HG02943 (cell line): ENCODE data around the gene SLC10A7.

Experiments used
- ATAC-seq: cut with Tn5 transposase; IDR thresholded peaks from one replicate; pipeline ENCODE4 v1.9.1; 2021; ENCODE audit warnings: mild to moderate bottlenecking, low read depth, moderate library complexity; ENCODE audit not compliant: unreplicated experiment

The SLC10A7 gene

DNA sequence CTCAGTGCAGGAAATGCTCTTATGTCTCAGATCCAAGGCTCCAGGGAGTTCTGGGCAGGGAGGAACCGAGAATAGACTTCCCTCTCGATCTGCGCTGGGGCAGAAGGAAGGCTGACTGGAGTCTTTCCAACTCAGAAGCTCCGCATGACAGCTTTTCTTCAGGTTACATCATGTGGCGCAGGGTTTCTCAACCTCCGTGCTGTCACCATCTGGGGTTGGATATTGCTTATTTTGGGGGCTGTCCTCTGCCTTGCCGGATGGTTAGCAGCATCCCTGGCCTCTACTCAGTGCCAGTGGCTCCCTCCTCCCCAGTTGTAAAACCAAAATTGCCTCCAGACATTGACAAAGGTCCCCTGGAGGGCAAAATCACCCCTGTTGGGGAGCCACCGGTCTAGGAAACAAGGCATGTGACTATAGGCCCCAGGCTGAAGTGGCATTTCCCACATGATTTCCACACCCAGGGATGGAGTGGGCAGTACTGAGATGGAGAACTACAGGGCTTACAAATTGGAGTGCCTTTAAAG lies 286.0 kb downstream of the SLC10A7 start:
- no peak for ATAC-seq

DNA sequence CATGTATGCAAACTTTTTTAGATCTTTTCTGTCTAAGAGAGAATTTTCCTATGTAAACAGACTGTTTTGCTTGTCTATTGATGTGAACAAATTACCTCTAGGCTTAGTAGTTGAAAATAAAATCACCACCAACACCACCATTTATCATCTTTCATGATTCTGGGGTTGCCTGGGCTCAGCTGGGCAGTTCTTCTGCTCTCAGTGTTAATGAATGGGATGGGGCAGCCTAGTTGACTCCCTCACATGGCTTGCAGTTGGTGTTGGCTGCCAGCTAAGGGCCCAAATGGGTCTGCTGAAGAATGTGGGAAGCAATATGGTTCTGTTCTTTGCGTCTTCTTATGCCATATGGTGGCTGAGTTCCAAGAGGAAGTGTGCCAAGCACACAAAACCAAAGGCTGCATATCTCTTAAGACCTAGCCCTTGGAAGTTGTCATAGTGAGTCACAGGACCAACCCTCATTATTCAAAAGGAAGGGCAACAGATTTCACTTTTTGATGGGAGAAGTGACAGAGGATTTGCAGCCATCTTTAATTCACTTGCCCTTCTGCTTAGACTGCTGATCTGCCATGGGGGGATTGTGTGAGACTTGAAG lies 289.5 kb downstream of the SLC10A7 start:
- ATAC-seq = no peak

DNA sequence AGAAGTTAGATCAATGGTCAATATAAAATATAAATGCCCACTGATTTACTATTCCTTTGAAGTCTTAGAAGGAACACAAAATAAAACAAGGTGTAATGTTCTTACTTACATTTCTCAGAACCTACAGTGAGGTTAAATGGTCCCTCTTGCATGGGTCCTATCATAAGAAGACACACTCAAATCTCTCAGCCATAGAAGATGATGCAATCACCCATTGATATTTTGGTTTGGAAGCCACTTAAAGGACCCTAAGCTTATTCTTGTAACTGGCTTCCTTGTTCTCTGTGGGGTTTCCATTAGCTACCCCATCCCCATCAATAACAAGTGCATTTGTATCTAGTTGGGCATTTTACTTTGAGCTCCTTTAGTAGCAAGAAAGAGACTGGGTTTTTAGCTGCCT lies 292.3 kb downstream of the SLC10A7 start:
- no peak for ATAC-seq

DNA sequence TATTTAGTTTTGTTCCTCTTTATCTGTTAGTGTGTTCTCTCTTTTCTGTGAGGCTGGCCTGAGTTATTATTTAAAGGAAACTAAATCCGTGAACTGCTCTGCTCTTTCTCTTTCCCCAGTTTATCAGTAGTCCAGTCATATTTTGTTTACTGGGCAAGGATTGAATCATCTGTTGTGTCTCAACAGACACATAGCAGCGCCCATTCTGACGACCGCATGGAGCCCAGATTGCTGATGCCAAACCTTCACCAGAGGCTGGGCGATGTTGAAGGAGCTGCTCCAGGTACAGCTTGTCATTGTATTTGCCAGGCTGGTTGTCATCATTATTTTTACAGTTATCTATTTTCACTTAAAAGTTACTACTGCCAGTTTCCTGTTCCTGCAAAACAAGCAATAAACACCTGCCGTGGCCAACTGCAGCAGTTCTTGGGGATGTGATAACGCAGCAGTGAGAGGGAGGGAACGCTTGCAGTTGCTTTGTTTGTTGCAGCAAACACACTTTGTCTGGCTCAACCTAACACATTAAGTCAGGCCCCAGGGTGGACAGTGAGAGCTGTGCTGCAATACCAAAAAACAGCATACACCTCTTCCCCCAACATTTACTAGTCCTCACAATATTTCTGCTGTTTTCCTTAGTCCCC lies 297.3 kb downstream of the SLC10A7 start:
- ATAC-seq = no peak

DNA sequence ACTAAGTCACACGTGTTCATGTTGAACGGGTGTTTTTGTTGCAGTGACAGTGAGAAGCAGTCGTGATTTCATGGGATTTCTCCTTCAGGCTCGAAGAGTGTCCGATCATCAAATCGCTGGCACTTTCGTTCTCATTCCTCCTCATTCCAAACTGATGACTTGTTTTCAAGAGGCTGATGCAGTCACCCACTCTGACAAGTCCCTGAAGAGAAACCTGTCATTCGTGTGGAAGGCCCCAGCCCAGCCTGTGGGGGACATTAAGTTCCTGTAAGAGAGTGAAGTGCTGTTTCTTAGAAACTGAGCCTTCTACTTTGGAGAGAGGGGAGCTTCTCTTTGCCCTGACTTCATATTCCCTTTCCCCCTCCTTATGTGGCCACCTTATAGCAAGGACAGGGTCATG lies 299.4 kb downstream of the SLC10A7 start:
- ATAC-seq = no peak

DNA sequence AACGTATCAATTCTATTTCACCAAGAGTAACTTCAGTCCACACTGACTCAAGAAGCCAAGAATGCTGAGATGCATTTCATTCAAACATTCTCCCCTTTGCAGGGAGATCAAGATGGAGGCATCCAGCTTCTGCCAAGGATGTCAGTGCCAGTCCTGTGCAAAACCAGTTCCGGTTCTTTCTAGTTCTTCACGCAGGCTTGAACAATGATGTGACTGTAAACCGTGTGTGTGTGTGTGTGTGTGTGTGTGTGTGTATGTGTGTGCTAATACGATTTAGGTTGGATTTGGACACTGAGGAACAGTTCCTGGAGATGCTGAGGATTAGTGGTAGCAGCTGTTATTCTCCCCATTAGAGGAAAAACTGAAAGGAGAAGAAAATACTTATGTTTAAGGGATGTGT lies 307.5 kb downstream of the SLC10A7 start, which contains the start of gene REELD1:
Gene REELD1, plus strand, starts transcription at position 301 of the 400 bp plus-strand sequence. CDS start 2,415 bp downstream, outside the sequence.
- no peak for ATAC-seq

DNA sequence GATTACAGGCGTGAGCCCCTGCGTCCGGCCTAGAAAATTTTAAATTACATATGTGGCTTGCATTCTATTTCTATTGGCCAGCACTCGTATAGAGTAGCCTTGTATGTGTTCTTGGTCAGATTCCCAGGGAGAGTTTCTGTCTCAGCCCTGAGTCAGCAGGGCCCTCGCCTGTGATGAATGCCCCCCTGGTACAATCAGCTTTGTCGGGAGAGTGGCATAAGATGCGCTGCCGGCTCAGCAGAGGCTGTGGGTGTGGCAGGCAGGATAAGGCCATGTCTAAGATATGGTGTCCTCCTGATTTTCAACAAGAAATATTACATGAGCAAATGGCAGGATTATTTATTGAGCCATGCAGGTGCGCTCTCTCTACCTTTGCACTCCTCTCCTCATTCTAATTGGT lies 309.0 kb downstream of the SLC10A7 start:
- no peak for ATAC-seq

DNA sequence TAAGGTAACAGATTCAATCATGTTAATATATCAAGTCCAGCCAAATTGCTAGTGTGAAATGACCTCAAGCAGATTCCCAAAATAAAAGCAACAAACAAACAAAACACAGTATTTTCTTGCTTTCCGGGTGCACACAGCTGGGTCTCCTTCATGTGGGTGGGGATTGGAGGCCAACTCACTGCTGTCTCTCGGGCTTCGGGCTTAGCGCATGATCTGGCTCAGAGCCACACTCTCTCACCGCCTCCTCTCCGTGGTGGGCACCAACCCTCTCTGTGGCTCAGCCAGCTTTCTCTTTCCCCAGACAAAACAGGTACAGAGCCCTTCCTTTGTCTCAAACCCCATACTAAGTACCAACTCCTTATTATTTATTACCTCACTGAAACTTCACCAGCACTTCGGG lies 310.3 kb downstream of the SLC10A7 start:
- ATAC-seq = no peak

DNA sequence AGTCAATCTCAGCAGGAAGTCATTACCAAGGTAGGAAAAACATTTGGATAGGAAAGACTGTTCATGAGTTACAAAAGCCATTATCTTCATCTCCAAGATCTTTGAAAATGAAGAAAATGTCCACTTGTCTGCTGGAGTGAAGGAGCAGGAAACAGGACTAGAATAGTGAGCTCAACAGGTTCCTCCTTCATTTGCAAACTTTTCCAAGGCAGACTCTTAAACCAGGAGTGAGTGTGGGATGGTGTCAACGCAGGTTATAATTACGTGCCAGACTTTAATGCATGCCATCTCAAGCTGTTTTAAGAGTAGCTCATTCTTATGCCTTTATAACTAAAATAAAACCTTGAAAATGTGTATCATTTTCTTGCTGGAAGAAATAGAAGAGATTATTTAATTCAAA lies 310.9 kb downstream of the SLC10A7 start:
- ATAC-seq = no peak

DNA sequence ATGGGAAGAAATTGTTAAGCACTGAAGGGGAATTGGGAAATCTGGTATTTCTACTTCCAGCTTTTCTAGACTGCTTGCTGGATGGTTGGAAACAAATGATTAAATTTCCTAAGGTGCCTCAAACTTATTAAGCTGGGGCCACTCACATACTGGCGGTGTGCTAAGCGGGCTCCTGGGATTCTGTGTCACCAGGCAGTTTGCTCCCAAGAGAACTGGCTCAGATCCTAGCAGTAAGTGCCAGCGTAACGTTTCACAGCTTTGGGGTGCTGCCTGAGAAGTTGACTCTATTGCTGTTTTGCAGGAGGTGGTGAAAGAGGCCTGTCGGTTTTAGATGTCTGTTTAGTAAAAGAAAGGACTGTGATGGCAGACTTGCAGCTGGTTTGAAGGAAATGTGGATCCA lies 314.3 kb downstream of the SLC10A7 start:
- ATAC-seq = no peak
